Thymus (tissue), 11 donors: ENCODE measurements around the gene PUS7. TPM values are rescaled to one million over a fixed set of nuclear protein-coding genes. Genes with fewer than 3 reads are reported as not detected.

Source experiments
- DNase-seq, 9 donors: peaks; one replicate each; pipeline ENCODE4 v3.0.0-alpha.2; 2013; ENCODE audit warnings: low spot score in 9 of 9, low read depth in 6 of 9, missing footprints in 1 of 9
- H3K27ac ChIP-seq, 2 donors: one replicate each; pipeline ENCODE4 v1.5.1; 2013; ENCODE audit warnings: control low read depth in 1 of 2, low read depth in 1 of 2, low read length in 1 of 2, mild to moderate bottlenecking in 1 of 2, moderate library complexity in 1 of 2
- H3K27me3 ChIP-seq, 2 donors: one replicate each; pipeline ENCODE4 v1.5.1; 2013; ENCODE audit warnings: low read length in 1 of 2; ENCODE audit not compliant: control insufficient read depth in 2 of 2, insufficient read depth in 1 of 2
- H3K36me3 ChIP-seq, 2 donors: one replicate each; pipeline ENCODE4 v1.5.1; 2013; ENCODE audit warnings: low read length in 1 of 2, mild to moderate bottlenecking in 1 of 2, moderate library complexity in 1 of 2; ENCODE audit not compliant: control insufficient read depth in 2 of 2, insufficient read depth in 2 of 2
- H3K4me1 ChIP-seq, 2 donors: one replicate each; pipeline ENCODE4 v1.5.1; 2013; ENCODE audit warnings: low read length in 2 of 2; ENCODE audit not compliant: control insufficient read depth in 2 of 2, insufficient read depth in 2 of 2
- H3K4me3 ChIP-seq, 2 donors: one replicate each; pipeline ENCODE4 v1.5.1; 2013; ENCODE audit warnings: low read length in 2 of 2, control low read depth in 1 of 2, mild to moderate bottlenecking in 1 of 2
- H3K9me3 ChIP-seq, 2 donors: one replicate each; pipeline ENCODE4 v1.5.1; 2013; ENCODE audit warnings: low read length in 1 of 2, mild to moderate bottlenecking in 1 of 2; ENCODE audit not compliant: control insufficient read depth in 2 of 2, insufficient read depth in 1 of 2
- WGBS: extraction: QIAGEN DNeasy Blood & Tissue Kit; methylation state at CpG from one replicate; pipeline ENCODE4 v1.1.7; 2013; 5-methylcytosine and 5-hydroxymethylcytosine counted together
- polyA plus RNA-seq: library from polyadenylated mRNA; stranded (reverse); fragments of 200-250 nt; gene quantifications from one replicate; pipeline ENCODE4 v1.2.3, GENCODE V29; 2013
- total RNA-seq: library from RNA; stranded (reverse); fragments of 120-200 nt; gene quantifications from one replicate; pipeline ENCODE4 v1.2.4, GENCODE V29; 2013
- donor health status: healthy.

PUS7 gene
- total and polyA plus RNA-seq, 2 donors: 3.7 to 9.4 TPM

DNA sequence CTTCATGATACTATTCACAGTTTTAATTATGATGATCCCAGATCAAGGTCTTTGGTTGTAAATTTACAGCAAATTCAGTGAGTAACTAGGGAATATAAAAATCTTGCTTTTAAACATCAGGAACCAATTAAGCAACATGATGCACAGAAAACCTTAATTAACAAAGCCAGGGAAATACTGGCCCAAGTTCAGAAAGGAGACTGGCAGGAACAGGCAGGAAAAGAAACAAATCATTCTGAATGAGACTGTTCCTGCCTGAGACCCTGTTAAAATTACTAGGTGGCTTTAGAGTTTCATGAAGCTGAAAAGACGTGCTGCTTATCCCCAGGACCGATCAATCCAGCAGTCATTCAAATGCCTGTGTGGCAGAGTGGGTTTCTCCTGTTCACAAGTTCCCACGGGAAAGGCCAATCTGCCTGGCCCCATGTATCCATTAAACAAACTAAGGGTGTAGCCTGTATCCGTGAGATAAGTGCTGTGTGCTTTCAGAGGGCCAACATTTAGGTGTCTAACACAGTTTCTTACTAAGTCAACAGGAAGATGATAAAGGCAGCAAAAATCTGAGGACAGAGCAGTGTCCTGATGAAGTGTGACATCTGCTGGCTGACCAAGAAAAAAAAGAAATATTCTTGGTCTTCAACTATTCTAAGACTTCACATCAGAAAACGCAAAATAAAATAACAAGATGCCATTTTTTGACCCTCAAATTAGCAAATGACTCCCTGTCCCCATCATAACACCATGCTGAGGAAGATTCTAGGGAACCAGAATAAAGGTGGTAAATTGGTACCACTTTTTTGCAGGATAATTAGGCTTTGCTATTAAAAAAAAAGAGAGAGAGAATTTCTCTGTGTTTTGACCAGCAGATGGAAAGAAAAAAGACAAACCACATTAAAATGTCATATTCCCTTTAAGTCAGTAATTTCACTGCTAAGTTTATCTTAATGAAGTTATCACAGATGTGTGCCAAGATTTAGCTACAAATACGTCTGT lies 34.2 kb downstream of the PUS7 start:
- DNase-seq: peak in 4 of 9 donors; percentile 4 to 42 (median 20)
- WGBS: 97% methylated on average over 6 of the region's 6 CpGs
- Histone ChIP-seq H3K4me1 (no peaks in the 10 kb centered on the region), H3K36me3 (peaks cover 0 to 2% of the 10 kb centered on the region in 2 donors), H3K27me3 (no peaks in the 10 kb centered on the region), H3K27ac (no peak overlapping the region), H3K9me3 (peaks cover 0 to 3% of the 10 kb centered on the region in 2 donors), H3K4me3 (no peak overlapping the region)

DNA sequence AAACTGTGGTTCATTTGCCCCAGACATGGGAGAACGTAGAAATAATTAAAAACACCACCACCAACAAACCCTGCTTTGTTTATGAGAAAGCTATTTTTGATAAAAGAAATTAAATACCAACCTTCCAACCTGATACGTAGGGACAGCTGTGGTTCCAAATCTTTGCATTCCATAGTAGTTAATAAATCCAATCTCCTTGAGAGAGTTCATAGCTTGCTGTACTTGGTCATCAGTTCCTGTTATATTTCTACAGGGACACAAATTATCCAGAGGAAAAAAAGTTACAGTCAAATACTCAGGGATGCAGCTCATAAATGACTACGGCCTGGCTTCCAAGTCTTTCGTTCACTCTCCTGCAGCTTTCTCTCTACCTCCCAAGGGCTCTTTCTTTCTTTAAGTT lies 41.1 kb downstream of the PUS7 start:
- peaks cover 0 to 2% of the 10 kb centered on the region in 2 donors for H3K36me3 ChIP-seq
- H3K27me3 ChIP-seq: no peaks in the 10 kb centered on the region
- WGBS: over 99% methylated on average over 4 of the region's 4 CpGs
- H3K27ac ChIP-seq: no peak overlapping the region
- no peaks in the 10 kb centered on the region for H3K4me1 ChIP-seq
- no peak overlapping the region for H3K4me3 ChIP-seq
- H3K9me3 ChIP-seq: no peaks in the 10 kb centered on the region
- no peak for DNase-seq

DNA sequence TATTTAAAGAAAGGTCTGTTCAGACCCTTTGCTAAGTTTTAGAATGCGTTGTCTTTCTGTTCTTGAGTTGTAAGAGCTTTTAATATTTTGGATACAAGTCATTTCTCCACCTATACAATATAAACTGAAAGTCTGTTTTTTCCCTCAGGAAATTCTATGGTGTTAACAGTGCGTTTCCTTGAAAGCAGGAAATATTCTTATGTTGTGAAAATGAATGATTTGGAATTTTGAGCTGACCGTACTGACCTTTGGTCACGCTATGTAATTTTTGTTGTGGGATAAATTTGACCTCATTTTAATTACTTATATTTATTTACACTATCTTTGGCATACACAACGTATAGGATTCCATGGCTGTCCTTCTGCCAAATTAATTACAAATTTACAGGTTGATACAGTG lies 43.5 kb downstream of the PUS7 start:
- DNase-seq: no peak
- H3K9me3 ChIP-seq: no peaks in the 10 kb centered on the region
- H3K4me1 ChIP-seq: no peaks in the 10 kb centered on the region
- H3K4me3 ChIP-seq: no peak overlapping the region
- H3K27ac ChIP-seq: no peak overlapping the region
- H3K27me3 ChIP-seq: no peaks in the 10 kb centered on the region
- WGBS: 86% methylated on average over 5 of the region's 5 CpGs
- no peaks in the 10 kb centered on the region for H3K36me3 ChIP-seq

DNA sequence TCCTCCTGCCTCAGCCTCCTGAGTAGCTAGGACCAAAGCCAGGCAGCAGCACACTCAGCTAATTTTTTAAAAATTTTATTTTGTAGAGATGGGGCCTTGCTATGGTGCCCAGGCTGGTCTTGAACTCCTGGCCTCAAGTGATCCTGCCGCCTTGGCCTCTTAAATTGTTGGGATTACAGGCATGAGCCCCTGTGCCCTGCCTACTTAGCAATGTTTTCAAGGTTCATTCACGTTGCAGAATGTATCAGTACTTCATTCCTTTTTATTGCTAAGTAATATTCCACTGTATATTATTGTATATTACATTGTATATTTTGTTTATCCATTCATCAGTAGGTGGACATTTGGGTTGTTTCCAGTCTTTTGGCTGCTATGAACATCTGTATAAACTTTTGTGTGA lies 44.2 kb downstream of the PUS7 start:
- H3K4me3 ChIP-seq: no peak overlapping the region
- no peaks in the 10 kb centered on the region for H3K4me1 ChIP-seq
- no peak overlapping the region for H3K27ac ChIP-seq
- WGBS: 95% methylated on average over 2 of the region's 2 CpGs
- H3K36me3 ChIP-seq: no peaks in the 10 kb centered on the region
- no peaks in the 10 kb centered on the region for H3K9me3 ChIP-seq
- no peaks in the 10 kb centered on the region for H3K27me3 ChIP-seq
- no peak for DNase-seq

DNA sequence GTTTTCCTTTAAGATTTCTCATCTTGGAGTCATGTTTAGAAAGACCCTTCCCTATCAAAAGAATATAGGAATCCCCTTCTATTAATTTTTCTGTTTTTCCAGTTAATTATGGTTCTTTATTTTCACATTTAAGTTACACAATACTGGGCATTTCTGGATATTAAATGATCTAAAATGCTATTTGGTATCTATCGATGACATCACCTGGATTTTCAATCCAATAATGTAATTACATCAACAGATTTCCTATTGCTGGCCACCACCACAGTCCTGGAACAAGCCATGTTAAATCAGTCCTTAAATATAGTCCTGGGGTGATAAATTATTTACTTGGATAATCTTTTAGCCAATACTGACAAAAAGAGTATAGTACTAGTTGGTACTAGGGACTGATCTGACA lies 48.0 kb downstream of the PUS7 start:
- no peak for DNase-seq
- Histone ChIP-seq H3K36me3 (no peaks in the 10 kb centered on the region), H3K27ac (no peak overlapping the region), H3K4me1 (no peaks in the 10 kb centered on the region), H3K9me3 (no peaks in the 10 kb centered on the region), H3K27me3 (no peaks in the 10 kb centered on the region), H3K4me3 (no peak overlapping the region)
- WGBS: 96% methylated on average over 1 of the region's 1 CpG

DNA sequence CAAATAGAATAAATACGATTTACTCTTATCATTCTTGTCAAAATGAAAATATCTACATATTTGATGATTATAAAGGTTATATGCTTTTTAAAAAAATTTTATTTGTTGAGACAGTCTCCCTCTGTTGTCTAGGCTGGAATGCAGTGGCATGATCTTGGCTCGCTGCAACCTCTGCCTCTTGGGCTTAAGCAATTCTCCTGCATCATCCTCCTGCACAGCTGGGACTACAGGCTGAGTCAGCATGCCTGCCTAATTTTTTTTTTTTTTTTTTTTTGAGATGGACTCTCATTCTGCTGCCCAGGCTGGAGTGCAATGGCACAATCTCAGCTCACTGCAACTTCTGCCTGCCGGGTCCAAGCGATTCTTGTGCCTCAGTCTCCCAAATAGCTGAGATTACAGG lies 48.9 kb downstream of the PUS7 start:
- H3K36me3 ChIP-seq: no peaks in the 10 kb centered on the region
- no peak for DNase-seq
- H3K4me3 ChIP-seq: no peak overlapping the region
- WGBS: 98% methylated on average over 4 of the region's 4 CpGs
- H3K4me1 ChIP-seq: no peaks in the 10 kb centered on the region
- H3K27me3 ChIP-seq: no peaks in the 10 kb centered on the region
- H3K27ac ChIP-seq: no peak overlapping the region
- no peaks in the 10 kb centered on the region for H3K9me3 ChIP-seq

DNA sequence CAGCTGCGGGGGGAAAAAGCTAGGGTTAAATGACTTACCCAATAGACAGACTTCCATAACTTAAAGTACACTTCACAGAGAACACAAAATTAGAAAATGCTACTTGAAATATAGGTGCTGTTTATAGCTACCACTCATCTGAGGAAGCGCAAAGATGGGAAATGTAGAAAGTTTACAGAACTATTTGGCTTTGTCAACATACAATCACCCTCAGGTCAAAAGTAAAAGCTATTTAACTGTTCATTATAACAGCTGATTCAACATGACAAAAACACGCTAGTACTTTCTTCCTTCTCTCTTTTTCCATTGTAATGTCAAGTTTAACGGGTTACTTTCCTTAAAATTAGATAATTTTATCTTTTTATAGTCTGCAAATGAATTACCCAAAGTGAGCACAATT lies 51.2 kb downstream of the PUS7 start:
- Histone ChIP-seq H3K4me3 (no peak overlapping the region), H3K4me1 (no peaks in the 10 kb centered on the region), H3K27me3 (no peaks in the 10 kb centered on the region), H3K27ac (no peak overlapping the region), H3K36me3 (no peaks in the 10 kb centered on the region), H3K9me3 (no peaks in the 10 kb centered on the region)
- WGBS: 96% methylated on average over 4 of the region's 4 CpGs
- no peak for DNase-seq

DNA sequence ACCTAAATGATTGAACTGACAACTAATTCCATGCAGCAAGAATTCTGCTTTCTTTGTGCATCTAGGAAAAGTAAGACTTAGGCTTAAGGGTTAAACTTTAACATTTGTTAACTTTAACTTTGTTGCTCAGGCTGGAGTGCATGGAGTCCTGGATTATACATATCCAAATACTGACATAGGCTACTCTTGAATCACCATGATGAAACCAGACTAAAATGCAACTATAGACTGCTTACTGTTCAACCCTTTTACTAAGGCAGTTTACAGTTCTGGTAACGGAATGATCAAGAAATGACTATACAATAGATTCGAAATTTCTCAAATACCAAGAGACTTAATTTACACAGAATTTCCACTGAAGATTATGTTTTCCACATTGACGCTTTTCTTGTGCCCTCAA lies 52.0 kb downstream of the PUS7 start:
- WGBS: 97% methylated on average over 3 of the region's 3 CpGs
- Histone ChIP-seq H3K4me3 (no peak overlapping the region), H3K4me1 (no peaks in the 10 kb centered on the region), H3K27me3 (no peaks in the 10 kb centered on the region), H3K27ac (no peak overlapping the region), H3K36me3 (no peaks in the 10 kb centered on the region), H3K9me3 (no peaks in the 10 kb centered on the region)
- DNase-seq: no peak

DNA sequence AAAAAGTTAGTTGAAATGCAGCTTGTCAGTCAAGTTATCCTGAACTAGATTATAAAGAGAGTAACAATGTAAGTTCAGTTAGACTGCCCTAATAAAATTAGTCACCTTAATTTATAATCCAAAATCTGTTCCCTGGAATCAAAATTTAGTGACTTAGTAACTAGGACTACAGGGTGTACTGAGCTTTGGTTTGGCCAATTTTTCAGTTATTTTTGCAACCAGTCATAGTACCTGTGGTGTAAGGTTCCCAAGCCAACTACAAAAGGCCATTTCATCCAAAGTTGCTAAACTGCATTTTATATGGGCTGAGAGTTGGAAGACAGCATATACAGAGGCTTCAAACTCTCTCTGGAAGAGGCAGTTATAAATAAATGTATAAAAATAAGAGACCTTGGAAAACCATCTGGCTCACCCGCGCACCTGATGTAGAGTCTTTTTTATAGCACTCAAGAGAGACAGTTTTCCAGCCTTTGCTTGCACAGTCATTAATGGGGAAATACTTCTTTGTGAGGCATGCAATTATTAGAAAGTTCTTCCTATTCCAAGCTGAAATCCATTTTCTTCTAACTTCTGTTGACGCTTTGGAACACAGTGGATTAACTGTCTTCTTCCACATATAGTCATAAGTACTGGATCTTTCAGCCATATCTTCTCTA lies 59.2 kb downstream of the PUS7 start:
- Histone ChIP-seq H3K36me3 (peaks cover 0 to 3% of the 10 kb centered on the region in 2 donors), H3K27ac (no peak overlapping the region)

More for the DNA sequence above, 59.2 kb downstream of the PUS7 start:
- no peak overlapping the region for H3K4me3 ChIP-seq
- H3K27me3 ChIP-seq: no peaks in the 10 kb centered on the region
- WGBS: 98% methylated on average over 3 of the region's 3 CpGs
- no peaks in the 10 kb centered on the region for H3K4me1 ChIP-seq
- no peak for DNase-seq
- H3K9me3 ChIP-seq: no peaks in the 10 kb centered on the region
